Neural progenitor cell (in vitro differentiated cells): ENCODE results near the gene ZDHHC22. TPM values are rescaled to one million over a fixed set of nuclear protein-coding genes. Genes with fewer than 3 reads are reported as not detected.

Experiments used
- DNase-seq: peaks from one replicate; pipeline ENCODE4 v3.0.0-alpha.2; 2016; ENCODE audit warnings: low spot score
- H2AFZ ChIP-seq: fragments of 200-600 bp; sonication (generic); replicated peaks from 2 replicates; pipeline ENCODE4 v1.6.1; 2016; ENCODE audit warnings: antibody characterized with exemption
- H3F3A ChIP-seq: fragments of 200-600 bp; sonication (generic); 2 replicates; pipeline ENCODE4 v1.6.1; 2016; ENCODE audit warnings: antibody characterized with exemption, low read depth
- H3K27ac ChIP-seq: fragments of 200-600 bp; sonication (generic); 2 replicates; pipeline ENCODE4 v1.5.1; 2016; ENCODE audit warnings: mild to moderate bottlenecking
- H3K27me3 ChIP-seq: fragments of 200-600 bp; sonication (generic); 2 replicates; pipeline ENCODE4 v1.6.1; 2016; ENCODE audit warnings: mild to moderate bottlenecking, moderate library complexity
- H3K36me3 ChIP-seq: fragments of 200-600 bp; sonication (generic); 2 replicates; pipeline ENCODE4 v1.5.1; 2016
- H3K4me1 ChIP-seq: fragments of 200-600 bp; sonication (generic); 2 replicates; pipeline ENCODE4 v1.6.1; 2016; ENCODE audit warnings: mixed run types
- H3K4me2 ChIP-seq: fragments of 200-600 bp; sonication (generic); 2 replicates; pipeline ENCODE4 v1.6.1; 2016
- H3K4me3 ChIP-seq: fragments of 200-600 bp; sonication (generic); 2 replicates; pipeline ENCODE4 v1.5.1; 2016
- H3K79me2 ChIP-seq: fragments of 200-600 bp; sonication (generic); 2 replicates; pipeline ENCODE4 v1.6.1; 2016; ENCODE audit warnings: low read depth
- H3K9ac ChIP-seq: fragments of 200-600 bp; sonication (generic); 2 replicates; pipeline ENCODE4 v1.6.1; 2016
- H3K9me3 ChIP-seq: fragments of 200-600 bp; sonication (generic); 2 replicates; pipeline ENCODE4 v1.5.1; 2016; ENCODE audit warnings: low read depth
- H4K20me1 ChIP-seq: fragments of 200-600 bp; sonication (generic); 2 replicates; pipeline ENCODE4 v1.6.1; 2016; ENCODE audit warnings: low read depth
- H3K27ac Mint-ChIP-seq: 3 replicates; pipeline ENCODE4 v1.8.0; 2021; ENCODE audit warnings: mixed read lengths
- H3K27me3 Mint-ChIP-seq: 2 replicates; pipeline ENCODE4 v1.8.0; 2022; ENCODE audit warnings: low read depth, mild to moderate bottlenecking, inconsistent platforms, moderate library complexity, mixed read lengths; ENCODE audit not compliant: insufficient read depth
- H3K36me3 Mint-ChIP-seq: 3 replicates; pipeline ENCODE4 v1.8.0; 2021; ENCODE audit warnings: mixed read lengths
- H3K4me1 Mint-ChIP-seq: 3 replicates; pipeline ENCODE4 v1.8.0; 2021; ENCODE audit warnings: mixed read lengths
- H3K4me3 Mint-ChIP-seq: 3 replicates; pipeline ENCODE4 v1.8.0; 2021; ENCODE audit warnings: mild to moderate bottlenecking, moderate library complexity, mixed read lengths
- H3K9me3 Mint-ChIP-seq: 3 replicates; pipeline ENCODE4 v1.8.0; 2020; ENCODE audit warnings: mixed read lengths
- CTCF ChIP-seq: fragments of 200-600 bp; sonication (generic); IDR thresholded peaks from 2 replicates; pipeline ENCODE4 v1.5.1; 2017; ENCODE audit warnings: antibody characterized with exemption, mild to moderate bottlenecking
- EZH2 ChIP-seq: fragments of 200-600 bp; sonication (generic); IDR thresholded peaks from 2 replicates; pipeline ENCODE4 v1.6.1; 2017; ENCODE audit warnings: antibody characterized with exemption, mild to moderate bottlenecking, moderate library complexity
- EZH2phosphoT487 ChIP-seq: fragments of 200-600 bp; sonication (generic); IDR thresholded peaks from 2 replicates; pipeline ENCODE4 v1.6.1; 2017; ENCODE audit warnings: antibody characterized with exemption
- total RNA-seq: library from RNA; depleted of rRNA; stranded (reverse); fragments of >200 nt; gene quantifications from 2 replicates; pipeline ENCODE4 v1.2.3, GENCODE V29; 2015; ENCODE audit warnings: low replicate concordance

Gene ZDHHC22
- total RNA-seq, 1 donor from 2014 or later: 0.07 TPM

GRCh38 chr14:77180726-77181602, 39.4 kb upstream of the ZDHHC22 start:
- H3K27ac Mint-ChIP-seq: peak overlapping the region; percentile 54

GRCh38 chr14:77178656-77179055, 37.1 kb upstream of the ZDHHC22 start:
- Mint-ChIP-seq H3K36me3 (no peaks in the 10 kb centered on the region), H3K27me3 (peaks cover 4% of the 10 kb centered on the region), H3K4me1 (peaks cover 7% of the 10 kb centered on the region), H3K9me3 (no peaks in the 10 kb centered on the region), H3K4me3 (no peak overlapping the region), H3K27ac (no peak overlapping the region)
- Histone ChIP-seq H3K79me2 (no peaks in the 10 kb centered on the region), H4K20me1 (no peaks in the 10 kb centered on the region), H2AFZ (no peak overlapping the region), H3K9me3 (no peaks in the 10 kb centered on the region), H3K36me3 (no peaks in the 10 kb centered on the region), H3K27me3 (peaks cover 11% of the 10 kb centered on the region), H3K27ac (no peak overlapping the region), H3F3A (peaks cover 5% of the 10 kb centered on the region), H3K9ac (no peak overlapping the region), H3K4me2 (no peak overlapping the region), H3K4me3 (no peak overlapping the region), H3K4me1 (peaks cover 9% of the 10 kb centered on the region)
- DNase-seq: no peak
- TF ChIP-seq EZH2 (no peak), CTCF (no peak), EZH2phosphoT487 (no peak)

More at GRCh38 chr14:77180726-77181602, 39.4 kb upstream of the ZDHHC22 start:
- TF ChIP-seq EZH2phosphoT487: no peak
- no peak for TF ChIP-seq CTCF
- TF ChIP-seq EZH2: no peak
- no peaks in the 10 kb centered on the region for H4K20me1 ChIP-seq
- H3K4me1 ChIP-seq: peaks cover 9% of the 10 kb centered on the region
- peak overlapping the region; percentile 84 for H3K4me3 Mint-ChIP-seq
- H3K27me3 Mint-ChIP-seq: peaks cover 4% of the 10 kb centered on the region
- H3K9ac ChIP-seq: no peak overlapping the region
- H3K4me2 ChIP-seq: peak overlapping the region; percentile 86
- no peak overlapping the region for H3K27ac ChIP-seq
- H3K27me3 ChIP-seq: peaks cover 11% of the 10 kb centered on the region
- peak overlapping the region; percentile 97 for H2AFZ ChIP-seq
- H3F3A ChIP-seq: peaks cover 5% of the 10 kb centered on the region
- H3K9me3 ChIP-seq: no peaks in the 10 kb centered on the region
- no peaks in the 10 kb centered on the region for H3K36me3 Mint-ChIP-seq
- H3K4me3 ChIP-seq: peak overlapping the region; percentile 61
- no peaks in the 10 kb centered on the region for H3K9me3 Mint-ChIP-seq
- no peaks in the 10 kb centered on the region for H3K79me2 ChIP-seq
- H3K36me3 ChIP-seq: no peaks in the 10 kb centered on the region
- DNase-seq: no peak
- peaks cover 7% of the 10 kb centered on the region for H3K4me1 Mint-ChIP-seq

- H3K36me3 ChIP-seq: no peaks in the 10 kb centered on the region
- TF ChIP-seq EZH2phosphoT487 (no peak), CTCF (no peak), EZH2 (no peak)
- no peaks in the 10 kb centered on the region for H4K20me1 ChIP-seq
- Mint-ChIP-seq H3K4me1 (peaks cover 6% of the 10 kb centered on the region), H3K36me3 (no peaks in the 10 kb centered on the region), H3K4me3 (no peak overlapping the region), H3K27ac (no peak overlapping the region), H3K27me3 (peaks cover 4% of the 10 kb centered on the region), H3K9me3 (no peaks in the 10 kb centered on the region)
- no peak overlapping the region for H3K9ac ChIP-seq
- no peaks in the 10 kb centered on the region for H3K79me2 ChIP-seq
- H2AFZ ChIP-seq: no peak overlapping the region
- no peaks in the 10 kb centered on the region for H3K9me3 ChIP-seq
- H3K4me1 ChIP-seq: peaks cover 9% of the 10 kb centered on the region
- DNase-seq: no peak
- peaks cover 5% of the 10 kb centered on the region for H3F3A ChIP-seq
- H3K27ac ChIP-seq: no peak overlapping the region
- H3K27me3 ChIP-seq: peaks cover 7% of the 10 kb centered on the region
- H3K4me2 ChIP-seq: no peak overlapping the region
- no peak overlapping the region for H3K4me3 ChIP-seq
Observed at GRCh38 chr14:77177702-77178101, 36.1 kb upstream of the ZDHHC22 start.
